ENCODE results near the gene IL17C.

DNA sequence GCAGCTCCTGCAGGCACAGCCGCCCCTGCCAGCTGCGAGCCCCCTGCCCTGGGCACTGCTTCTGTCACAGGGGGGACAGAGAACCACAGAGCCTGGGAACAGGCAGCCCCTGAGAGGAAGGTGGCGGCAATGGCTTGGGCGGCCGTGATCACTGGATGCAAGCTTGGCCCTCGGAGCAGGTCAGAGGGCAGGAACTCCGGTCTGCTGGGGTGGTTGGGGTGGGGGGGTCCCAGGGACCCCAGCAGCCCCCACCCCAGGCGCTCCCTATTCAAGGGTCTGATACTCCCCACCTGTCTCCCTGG is 14.3 kb downstream of the IL17C start:
- no peak for TF ChIP-seq CHD2 (IDR thresholded peaks at IDR 0.05; ENCODE audit: low read length, partially characterized antibody)
- TF ChIP-seq USF2 (IDR thresholded peaks at IDR 0.05; ENCODE audit: borderline replicate concordance, low read depth, low read length) = no peak
- TF ChIP-seq TEAD4 (IDR thresholded peaks at IDR 0.05; ENCODE audit: borderline replicate concordance, insufficient read depth) = no peak
- TF ChIP-seq, protein P1, sequence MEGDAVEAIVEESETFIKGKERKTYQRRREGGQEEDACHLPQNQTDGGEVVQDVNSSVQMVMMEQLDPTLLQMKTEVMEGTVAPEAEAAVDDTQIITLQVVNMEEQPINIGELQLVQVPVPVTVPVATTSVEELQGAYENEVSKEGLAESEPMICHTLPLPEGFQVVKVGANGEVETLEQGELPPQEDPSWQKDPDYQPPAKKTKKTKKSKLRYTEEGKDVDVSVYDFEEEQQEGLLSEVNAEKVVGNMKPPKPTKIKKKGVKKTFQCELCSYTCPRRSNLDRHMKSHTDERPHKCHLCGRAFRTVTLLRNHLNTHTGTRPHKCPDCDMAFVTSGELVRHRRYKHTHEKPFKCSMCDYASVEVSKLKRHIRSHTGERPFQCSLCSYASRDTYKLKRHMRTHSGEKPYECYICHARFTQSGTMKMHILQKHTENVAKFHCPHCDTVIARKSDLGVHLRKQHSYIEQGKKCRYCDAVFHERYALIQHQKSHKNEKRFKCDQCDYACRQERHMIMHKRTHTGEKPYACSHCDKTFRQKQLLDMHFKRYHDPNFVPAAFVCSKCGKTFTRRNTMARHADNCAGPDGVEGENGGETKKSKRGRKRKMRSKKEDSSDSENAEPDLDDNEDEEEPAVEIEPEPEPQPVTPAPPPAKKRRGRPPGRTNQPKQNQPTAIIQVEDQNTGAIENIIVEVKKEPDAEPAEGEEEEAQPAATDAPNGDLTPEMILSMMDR (IDR thresholded peaks at IDR 0.05) = no peak
- TF ChIP-seq FOXJ3 (CRISPR knock-in tag; IDR thresholded peaks at IDR 0.05) = no peak
- no peak for TF ChIP-seq EZH2phosphoT487 (IDR thresholded peaks at IDR 0.05; ENCODE audit: borderline replicate concordance, low read depth)
- no peak for TF ChIP-seq POLR2AphosphoS5 (IDR thresholded peaks at IDR 0.05; ENCODE audit: low read depth, low read length)
- no peak for TF ChIP-seq EP300 (IDR thresholded peaks at IDR 0.05; ENCODE audit: borderline replicate concordance in 1 of 2, low read depth in 1 of 2, low read length in 1 of 2)

Data from SK-N-SH (cell line).